Measurements from ENCODE around the gene ERCC5. TPM values are rescaled to one million over a fixed set of nuclear protein-coding genes. Genes with fewer than 3 reads are reported as not detected.

Gene ERCC5
- total RNA-seq, 1 experiment from 2014 or later: 37.6 TPM

GRCh38 chr13:102901615-102902305 is 55.9 kb downstream of the ERCC5 start:
- intact Hi-C loops (cut with micrococcal nuclease; ENCODE audit: unreplicated experiment): no loop called here
- H3K27ac ChIP-seq (ENCODE audit: low read depth, low read length, poor library complexity, severe bottlenecking): no peak overlapping the region
- H3K9me3 ChIP-seq (ENCODE audit: low read depth, low read length, poor library complexity, severe bottlenecking): no peaks in the 10 kb centered on the region
- no peak for TF ChIP-seq EZH2 (IDR thresholded peaks at IDR 0.05; ENCODE audit: borderline replicate concordance, low read depth, low read length, poor library complexity, severe bottlenecking)
- TF ChIP-seq, protein P1, sequence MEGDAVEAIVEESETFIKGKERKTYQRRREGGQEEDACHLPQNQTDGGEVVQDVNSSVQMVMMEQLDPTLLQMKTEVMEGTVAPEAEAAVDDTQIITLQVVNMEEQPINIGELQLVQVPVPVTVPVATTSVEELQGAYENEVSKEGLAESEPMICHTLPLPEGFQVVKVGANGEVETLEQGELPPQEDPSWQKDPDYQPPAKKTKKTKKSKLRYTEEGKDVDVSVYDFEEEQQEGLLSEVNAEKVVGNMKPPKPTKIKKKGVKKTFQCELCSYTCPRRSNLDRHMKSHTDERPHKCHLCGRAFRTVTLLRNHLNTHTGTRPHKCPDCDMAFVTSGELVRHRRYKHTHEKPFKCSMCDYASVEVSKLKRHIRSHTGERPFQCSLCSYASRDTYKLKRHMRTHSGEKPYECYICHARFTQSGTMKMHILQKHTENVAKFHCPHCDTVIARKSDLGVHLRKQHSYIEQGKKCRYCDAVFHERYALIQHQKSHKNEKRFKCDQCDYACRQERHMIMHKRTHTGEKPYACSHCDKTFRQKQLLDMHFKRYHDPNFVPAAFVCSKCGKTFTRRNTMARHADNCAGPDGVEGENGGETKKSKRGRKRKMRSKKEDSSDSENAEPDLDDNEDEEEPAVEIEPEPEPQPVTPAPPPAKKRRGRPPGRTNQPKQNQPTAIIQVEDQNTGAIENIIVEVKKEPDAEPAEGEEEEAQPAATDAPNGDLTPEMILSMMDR (conservative IDR thresholded peaks at IDR 0.05; ENCODE audit: low read depth, low read length): no peak
- ChIA-PET POLR2A (ENCODE audit: low non-redundant PET) (no interaction called here), CTCF (no interaction called here)
- DNase-seq (ENCODE audit: low spot score): no peak
- no peaks in the 10 kb centered on the region for H3K27me3 ChIP-seq (replicated peaks; ENCODE audit: insufficient read depth, low read depth, low read length, poor library complexity)
- BruUV-seq (replicated peaks): no TSS peak
- H3K4me3 ChIP-seq (ENCODE audit: low read depth, low read length, poor library complexity, severe bottlenecking): no peak overlapping the region
- no peaks in the 10 kb centered on the region for H3K36me3 ChIP-seq (ENCODE audit: insufficient read depth, low read length, poor library complexity, severe bottlenecking)
- H3K4me1 ChIP-seq (ENCODE audit: insufficient read depth, low read length, poor library complexity, severe bottlenecking): peaks cover 3% of the 10 kb centered on the region

DNA sequence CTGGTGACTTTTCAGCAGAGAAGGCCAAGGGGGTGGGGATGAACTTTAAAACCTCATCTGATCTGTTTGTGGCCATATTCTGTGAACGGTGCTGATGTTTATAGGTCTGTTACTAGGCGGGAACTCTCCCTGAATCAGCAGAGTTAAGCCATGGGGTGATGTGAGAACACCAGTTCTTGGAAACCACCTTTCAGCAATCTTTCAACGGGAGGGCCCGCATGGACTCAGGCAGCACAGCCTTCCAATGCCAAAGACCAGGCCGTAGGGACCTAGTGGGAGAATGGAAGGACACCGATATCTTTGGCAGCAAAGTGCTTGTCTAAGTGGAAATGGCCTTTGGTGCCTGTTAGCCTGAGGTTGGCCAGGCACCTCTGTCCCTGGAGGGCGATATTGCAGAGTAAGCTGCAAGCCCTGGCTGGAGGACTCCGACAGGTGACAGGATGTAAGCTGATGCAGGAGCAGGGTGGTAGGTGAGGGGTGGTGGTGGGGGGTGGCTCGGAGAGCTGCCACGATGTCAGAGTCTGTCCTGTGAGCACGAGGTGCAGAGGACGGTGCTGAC is 57.0 kb downstream of the ERCC5 start:
- intact Hi-C loops (cut with micrococcal nuclease; ENCODE audit: unreplicated experiment): no loop called here
- Histone ChIP-seq H3K4me1 (ENCODE audit: insufficient read depth, low read length, poor library complexity, severe bottlenecking) (peaks cover 3% of the 10 kb centered on the region), H3K4me3 (ENCODE audit: low read depth, low read length, poor library complexity, severe bottlenecking) (no peak overlapping the region), H3K27ac (ENCODE audit: low read depth, low read length, poor library complexity, severe bottlenecking) (no peak overlapping the region), H3K9me3 (ENCODE audit: low read depth, low read length, poor library complexity, severe bottlenecking) (no peaks in the 10 kb centered on the region), H3K36me3 (ENCODE audit: insufficient read depth, low read length, poor library complexity, severe bottlenecking) (no peaks in the 10 kb centered on the region), H3K27me3 (replicated peaks; ENCODE audit: insufficient read depth, low read depth, low read length, poor library complexity) (no peaks in the 10 kb centered on the region)
- DNase-seq (ENCODE audit: low spot score): no peak
- POLR2A ChIA-PET (ENCODE audit: low non-redundant PET): no interaction called here
- BruUV-seq (replicated peaks): no TSS peak
- CTCF ChIA-PET: no interaction called here
- TF ChIP-seq EZH2 (IDR thresholded peaks at IDR 0.05; ENCODE audit: borderline replicate concordance, low read depth, low read length, poor library complexity, severe bottlenecking): no peak
- TF ChIP-seq, protein P1 (conservative IDR thresholded peaks at IDR 0.05; ENCODE audit: low read depth, low read length): no peak

DNA sequence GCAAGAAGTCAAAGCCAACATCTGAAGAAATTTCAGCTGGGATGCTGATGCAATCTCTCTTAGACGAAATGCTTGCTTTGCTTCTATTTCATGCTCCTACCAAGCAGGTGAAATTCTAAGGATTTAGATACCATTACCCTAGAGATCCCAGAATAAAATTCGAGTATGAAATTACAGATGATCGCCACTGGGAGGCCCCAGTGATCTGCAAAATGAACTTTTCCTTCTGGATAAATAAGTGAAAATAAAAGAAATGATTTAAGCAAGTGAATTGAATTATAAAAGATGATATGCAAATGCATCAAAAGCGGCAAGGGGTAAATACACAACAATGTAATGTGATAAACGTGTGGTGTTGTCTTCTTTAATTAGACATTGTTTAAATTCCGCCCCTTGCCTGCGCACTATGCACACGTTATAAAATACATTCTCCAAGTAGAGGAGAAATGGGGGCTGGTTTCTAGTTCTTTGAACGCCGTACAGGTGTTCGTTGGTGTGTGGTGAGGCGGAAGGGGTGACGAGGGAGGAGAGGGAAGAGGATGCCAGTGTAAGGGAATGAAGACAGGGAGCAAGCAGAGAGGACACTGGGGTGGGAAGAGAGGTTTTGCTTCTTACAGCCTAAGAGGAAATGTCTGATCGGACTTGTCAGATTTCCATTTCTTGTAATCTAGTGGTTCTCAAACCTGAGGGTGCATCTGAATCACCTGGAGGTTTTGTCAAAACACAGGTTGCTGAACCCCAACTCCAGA is 58.0 kb downstream of the ERCC5 start:
- H3K27me3 ChIP-seq (replicated peaks; ENCODE audit: insufficient read depth, low read depth, low read length, poor library complexity): no peaks in the 10 kb centered on the region
- no peaks in the 10 kb centered on the region for H3K9me3 ChIP-seq (ENCODE audit: low read depth, low read length, poor library complexity, severe bottlenecking)
- intact Hi-C loops (cut with micrococcal nuclease; ENCODE audit: unreplicated experiment): no loop called here
- no peaks in the 10 kb centered on the region for H3K36me3 ChIP-seq (ENCODE audit: insufficient read depth, low read length, poor library complexity, severe bottlenecking)
- peaks cover 3% of the 10 kb centered on the region for H3K4me1 ChIP-seq (ENCODE audit: insufficient read depth, low read length, poor library complexity, severe bottlenecking)
- DNase-seq (ENCODE audit: low spot score): peak; percentile 34
- ChIA-PET CTCF (no interaction called here), POLR2A (ENCODE audit: low non-redundant PET) (no interaction called here)
- BruUV-seq (replicated peaks): no TSS peak
- TF ChIP-seq, protein P1 (conservative IDR thresholded peaks at IDR 0.05; ENCODE audit: low read depth, low read length): peak; percentile 71
- TF ChIP-seq EZH2 (IDR thresholded peaks at IDR 0.05; ENCODE audit: borderline replicate concordance, low read depth, low read length, poor library complexity, severe bottlenecking): no peak
- no peak overlapping the region for H3K27ac ChIP-seq (ENCODE audit: low read depth, low read length, poor library complexity, severe bottlenecking)
- H3K4me3 ChIP-seq (ENCODE audit: low read depth, low read length, poor library complexity, severe bottlenecking): no peak overlapping the region

All from A673 (cell line).